HFF-Myc (cell line): Measurements from ENCODE around the gene TCTN2.

Source experiments
- DNase-seq: peaks from one replicate; pipeline ENCODE4 v3.0.0-alpha.2; 2011; ENCODE audit warnings: low read depth; ENCODE audit errors: extremely low read depth
- H3K4me3 ChIP-seq: replicated peaks from 2 replicates; pipeline ENCODE4 v1.5.1; 2011; ENCODE audit warnings: low read depth, mild to moderate bottlenecking, control low read depth, low read length
- CTCF ChIP-seq: IDR thresholded peaks from 2 replicates; pipeline ENCODE4 v1.5.1; 2012; ENCODE audit warnings: mild to moderate bottlenecking, low read depth, low read length, control low read depth; ENCODE audit errors: missing control alignments

TCTN2 gene

DNA sequence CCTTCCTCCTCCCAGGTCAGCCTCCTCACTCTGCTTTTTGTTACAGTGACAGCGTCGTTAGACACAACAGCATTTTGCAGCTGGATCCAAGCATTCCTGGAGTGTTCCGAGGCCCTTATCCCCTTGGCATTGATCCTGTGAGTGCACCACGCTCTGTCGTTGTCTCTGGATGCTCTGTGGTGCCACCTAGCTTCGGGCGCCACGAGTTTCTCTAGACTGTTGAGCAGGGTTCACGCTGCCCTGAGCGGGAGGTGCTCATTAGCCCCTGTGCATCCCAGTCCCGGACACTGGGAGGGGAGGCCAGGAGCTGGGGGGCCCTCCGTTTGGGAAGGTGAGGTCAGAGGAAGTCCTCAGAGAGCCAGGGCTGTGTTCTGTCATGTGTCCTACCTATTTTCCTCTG lies 73.9 kb downstream of the TCTN2 start:
- no peak for DNase-seq
- peak; percentile 24 for TF ChIP-seq CTCF
- H3K4me3 ChIP-seq: no peak overlapping the region

DNA sequence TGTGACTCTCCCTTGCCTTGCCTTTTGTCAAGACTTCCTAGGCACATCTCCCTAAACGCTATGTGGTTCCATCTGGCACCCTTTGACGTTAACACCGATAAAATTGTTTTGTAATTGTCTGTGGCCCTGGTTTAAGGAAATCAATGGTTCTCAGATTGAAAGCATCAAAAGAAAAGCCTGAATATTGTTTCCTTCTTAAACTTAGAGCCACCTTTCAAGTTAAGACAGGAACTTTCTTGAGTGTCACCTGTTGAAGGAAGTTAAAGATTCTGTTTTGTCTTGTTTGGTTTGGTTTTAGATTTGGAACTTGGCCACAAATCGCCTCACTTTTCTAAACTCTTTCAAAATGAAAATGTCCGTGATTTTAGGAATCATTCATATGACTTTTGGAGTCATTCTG lies 76.4 kb downstream of the TCTN2 start:
- TF ChIP-seq CTCF: no peak
- no peak for DNase-seq
- H3K4me3 ChIP-seq: no peak overlapping the region

GRCh38 chr12:123748161-123748560 lies 77.2 kb downstream of the TCTN2 start:
- TF ChIP-seq CTCF: no peak
- no peak overlapping the region for H3K4me3 ChIP-seq
- no peak for DNase-seq

GRCh38 chr12:123748661-123749060 lies 77.7 kb downstream of the TCTN2 start:
- no peak for TF ChIP-seq CTCF
- DNase-seq: no peak
- H3K4me3 ChIP-seq: no peak overlapping the region

- no peak overlapping the region for H3K4me3 ChIP-seq
- TF ChIP-seq CTCF: no peak
- DNase-seq: no peak
These were observed 78.4 kb downstream of the TCTN2 start for GRCh38 chr12:123749355-123749754.

GRCh38 chr12:123750159-123750656 lies 79.3 kb downstream of the TCTN2 start:
- no peak overlapping the region for H3K4me3 ChIP-seq
- no peak for DNase-seq
- TF ChIP-seq CTCF: no peak

DNA sequence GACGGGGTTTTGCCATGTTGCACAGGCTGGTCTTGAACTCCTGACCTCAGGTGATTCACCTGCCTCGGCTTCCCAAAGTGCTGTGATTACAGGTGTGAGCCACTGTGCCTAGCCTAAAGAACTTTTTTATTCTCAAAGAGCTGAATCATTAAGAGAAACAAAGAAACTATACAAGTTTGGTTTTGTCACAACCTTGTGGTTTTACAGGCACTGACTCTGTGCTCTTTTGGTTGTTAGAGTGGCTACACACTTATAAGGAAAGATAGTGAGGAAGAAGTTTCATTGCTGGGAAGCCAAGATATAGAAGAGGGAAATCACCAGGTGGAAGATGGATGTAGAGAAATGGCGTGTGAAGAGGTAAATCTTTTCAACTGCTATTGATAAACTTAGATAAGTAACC lies 81.1 kb downstream of the TCTN2 start:
- no peak overlapping the region for H3K4me3 ChIP-seq
- DNase-seq: no peak
- no peak for TF ChIP-seq CTCF
